Activated CD4-positive, alpha-beta T cell treated with anti-CD3 and anti-CD28 coated beads, Interleukin-2, amount 50 U/mL, for 1 hour (primary cell): ENCODE results near the gene ABR.
"Not testable (repeated sequence)": the region's sequence is repeated elsewhere in the genome, so short reads cannot be mapped to it uniquely, and the experiment has no call there.

Source experiments
- DNase-seq: peaks from one replicate; pipeline ENCODE4 v3.0.0-alpha.2; 2020

ABR gene

DNA sequence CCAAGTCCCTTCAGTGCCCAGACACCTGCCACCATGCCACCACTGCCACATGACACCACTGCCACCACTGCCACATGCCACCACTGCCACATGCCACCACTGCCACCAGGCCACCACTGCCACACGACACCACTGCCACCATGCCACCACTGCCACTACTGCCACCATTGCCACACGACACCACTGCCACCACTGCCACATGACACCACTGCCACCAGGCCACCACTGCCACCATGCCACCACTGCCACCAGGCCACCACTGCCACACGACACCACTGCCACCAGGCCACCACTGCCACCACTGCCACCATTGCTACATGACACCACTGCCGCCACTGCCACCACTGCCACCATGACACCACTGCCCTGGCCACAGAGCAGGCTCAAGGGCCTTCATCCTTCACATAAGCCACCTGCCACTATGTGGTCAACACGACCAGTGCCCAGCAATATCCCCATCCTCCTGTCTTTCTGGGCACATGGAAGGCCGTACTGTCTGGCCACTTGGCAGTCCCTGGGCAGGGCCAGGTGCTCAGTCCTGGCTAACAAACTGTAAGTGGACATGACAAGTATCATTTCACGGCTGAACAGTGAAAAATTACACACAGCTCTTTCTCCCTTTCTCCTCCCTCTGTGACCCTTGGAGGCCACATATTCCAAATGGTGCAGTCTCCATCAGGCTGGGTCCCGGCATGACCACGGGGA is 33.1 kb downstream of the ABR start:
- no peak for DNase-seq

DNA sequence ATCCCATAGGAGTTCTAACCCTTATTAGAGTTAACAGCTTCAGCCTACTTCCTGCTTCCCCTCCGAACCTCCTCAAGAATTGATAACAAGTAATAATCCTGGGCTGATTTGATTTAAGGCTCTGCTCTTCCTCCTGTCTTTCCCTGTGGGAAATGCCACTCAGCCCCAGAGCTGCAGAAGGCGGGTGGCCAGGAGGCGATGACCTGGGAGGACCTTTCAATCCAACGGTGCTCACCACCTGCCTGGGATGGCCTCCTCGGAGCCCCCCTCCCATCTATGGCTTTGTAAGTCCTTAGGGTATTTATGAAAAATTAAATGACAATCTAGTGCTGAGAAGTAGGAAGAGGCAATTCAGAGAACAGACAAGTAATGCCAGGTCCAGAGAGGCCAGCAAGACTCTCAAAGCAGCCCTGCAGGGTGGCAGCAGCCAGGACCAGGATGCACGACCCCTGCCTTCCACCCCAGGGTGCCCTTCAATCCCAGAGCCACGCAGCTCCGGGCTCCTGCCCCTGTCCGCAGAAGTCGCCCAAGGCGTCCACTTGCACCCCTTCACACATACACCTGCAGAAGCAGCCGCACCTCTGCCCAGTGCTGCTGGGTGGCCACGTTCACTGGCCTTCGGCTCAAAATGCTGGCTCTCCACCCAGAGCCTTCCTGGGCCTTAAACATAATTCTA is 34.3 kb downstream of the ABR start:
- no peak for DNase-seq

GRCh38 chr17:1144162-1144561 is 35.6 kb downstream of the ABR start:
- DNase-seq, result no peak

GRCh38 chr17:1143573-1143972 is 36.2 kb downstream of the ABR start:
- no peak for DNase-seq

DNA sequence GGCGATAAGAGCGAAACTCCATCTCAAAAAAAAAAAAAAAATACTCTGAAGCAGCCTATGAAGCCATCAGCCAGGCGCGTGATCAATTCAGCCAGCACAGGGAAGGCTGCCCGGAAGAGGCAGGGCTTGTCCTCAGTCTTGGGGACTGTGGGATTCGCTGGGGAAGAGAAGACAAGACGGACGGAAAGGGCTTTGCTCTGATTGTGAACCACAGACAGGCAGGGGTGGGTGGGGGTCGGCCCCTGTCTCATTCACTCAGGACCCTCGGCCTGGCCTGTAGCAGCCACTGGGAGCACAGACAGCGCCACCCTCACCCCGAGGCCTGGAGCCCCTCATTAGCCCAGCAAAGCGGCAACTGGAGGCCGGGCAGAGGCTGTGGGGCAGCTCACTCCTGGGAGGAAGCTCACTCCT is 37.2 kb downstream of the ABR start:
- DNase-seq, result no peak

DNA sequence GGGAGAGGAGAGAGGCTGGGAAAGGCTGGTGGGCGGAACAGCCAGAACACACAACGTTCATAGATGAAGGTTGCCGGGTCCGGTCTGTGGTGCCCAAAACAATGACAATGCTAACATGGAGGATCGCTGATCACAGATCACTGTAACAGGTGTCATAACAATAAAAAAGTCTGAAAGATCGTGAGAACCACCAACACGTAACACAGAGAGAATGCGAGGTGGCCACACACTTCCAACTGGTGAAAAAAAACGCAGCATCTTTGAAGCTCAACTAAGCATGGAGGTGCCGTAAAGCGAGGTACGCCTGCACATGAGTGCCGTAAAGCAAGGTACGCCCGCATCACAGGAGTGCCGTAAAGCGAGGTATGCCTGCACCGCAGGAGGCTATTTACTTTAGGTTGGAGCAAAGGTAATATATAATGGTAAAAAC is 42.3 kb downstream of the ABR start:
- DNase-seq, result no peak

DNA sequence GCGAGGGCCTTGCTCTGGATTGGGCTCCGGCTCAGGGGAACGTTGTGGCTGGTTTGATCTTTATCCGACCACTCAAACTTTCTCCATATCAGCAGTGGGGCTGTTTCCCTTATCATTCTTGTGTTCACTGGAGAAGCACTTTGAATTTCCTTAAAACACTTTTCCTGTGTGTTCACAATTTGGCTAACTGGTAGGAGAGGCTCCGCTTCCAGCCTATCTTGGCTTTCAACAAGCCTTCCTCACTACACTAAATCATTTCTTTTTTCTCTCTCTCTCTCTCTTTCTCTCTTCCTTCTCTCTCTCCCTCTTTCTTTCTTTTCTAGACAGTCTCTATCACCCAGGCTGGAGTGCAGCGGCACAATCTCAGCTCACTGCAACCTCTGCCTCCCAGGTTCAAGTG is 43.0 kb downstream of the ABR start:
- no peak for DNase-seq

- no peak for DNase-seq
Observed at GRCh38 chr17:1134634-1135324, 45.0 kb downstream of the ABR start.

- DNase-seq, result no peak
Observed at GRCh38 chr17:1130191-1130590, 49.6 kb downstream of the ABR start.

GRCh38 chr17:1128463-1128862 is 51.3 kb downstream of the ABR start:
- DNase-seq, result not testable (repeated sequence)

- DNase-seq, result no peak
Observed at GRCh38 chr17:1126801-1127550, 52.8 kb downstream of the ABR start.

- no peak for DNase-seq
Observed at GRCh38 chr17:1126250-1126797, 53.5 kb downstream of the ABR start.

DNA sequence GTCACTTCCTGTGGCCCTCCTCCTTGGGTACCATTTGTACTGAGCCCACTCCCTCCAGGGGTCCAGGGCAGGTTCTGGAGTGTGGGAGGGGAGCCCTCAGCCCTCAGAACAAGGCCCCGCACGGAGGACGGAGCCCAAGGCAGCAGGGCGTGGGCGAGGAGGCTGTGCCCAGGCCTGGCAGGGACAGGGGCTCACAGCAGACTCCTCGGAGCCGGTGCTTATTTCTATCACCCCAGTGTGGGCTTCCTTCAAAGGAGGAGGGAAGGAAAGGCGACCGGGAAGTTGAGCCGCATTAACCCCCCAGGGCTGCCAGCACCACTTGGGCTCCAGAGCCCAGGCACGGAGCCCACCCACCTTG is 54.0 kb downstream of the ABR start:
- DNase-seq, result no peak

DNA sequence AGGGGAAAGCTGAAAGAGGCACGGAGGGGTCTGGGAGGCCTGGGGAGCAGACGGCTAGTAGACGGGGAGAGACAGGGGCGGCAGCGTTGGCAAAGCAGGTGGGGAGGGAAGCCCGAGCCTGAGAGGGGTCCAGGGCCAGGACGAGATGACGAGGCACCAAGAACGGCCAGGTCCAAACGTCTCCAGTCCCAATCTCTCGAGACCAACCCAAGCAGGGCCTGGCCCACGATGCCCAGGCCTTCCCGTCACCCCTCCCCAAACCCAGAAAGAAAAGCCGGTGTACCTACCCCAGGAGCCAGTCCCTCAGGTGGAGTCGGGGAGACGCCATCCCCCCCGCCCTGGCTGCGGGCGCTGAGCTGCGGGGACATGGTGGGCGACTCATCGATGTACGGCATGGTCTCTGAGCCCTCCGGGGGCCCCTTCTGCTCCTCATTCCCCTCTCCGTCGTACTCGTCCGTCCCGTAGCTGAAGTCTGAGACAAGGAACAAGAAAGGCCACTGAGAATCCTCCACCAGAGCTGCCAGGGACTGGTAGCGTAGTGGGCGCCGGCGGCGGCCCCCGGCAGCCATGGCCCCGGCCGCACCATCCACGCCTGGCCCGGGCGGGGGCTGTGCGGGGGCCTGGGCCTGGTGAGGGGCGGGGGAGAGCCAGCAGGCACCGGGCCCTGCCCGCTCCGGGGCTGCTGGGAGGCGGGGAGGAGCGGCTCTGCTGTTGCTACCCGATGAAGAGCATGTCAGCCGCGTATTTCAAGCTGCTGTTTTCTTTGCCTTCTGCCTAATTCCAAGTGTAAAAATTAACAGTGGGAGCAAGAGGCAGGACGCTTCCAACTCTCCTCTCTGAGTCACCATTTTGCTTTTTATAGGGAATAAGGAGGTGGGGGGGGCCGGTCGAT is 54.6 kb downstream of the ABR start:
- DNase-seq, result no peak

DNA sequence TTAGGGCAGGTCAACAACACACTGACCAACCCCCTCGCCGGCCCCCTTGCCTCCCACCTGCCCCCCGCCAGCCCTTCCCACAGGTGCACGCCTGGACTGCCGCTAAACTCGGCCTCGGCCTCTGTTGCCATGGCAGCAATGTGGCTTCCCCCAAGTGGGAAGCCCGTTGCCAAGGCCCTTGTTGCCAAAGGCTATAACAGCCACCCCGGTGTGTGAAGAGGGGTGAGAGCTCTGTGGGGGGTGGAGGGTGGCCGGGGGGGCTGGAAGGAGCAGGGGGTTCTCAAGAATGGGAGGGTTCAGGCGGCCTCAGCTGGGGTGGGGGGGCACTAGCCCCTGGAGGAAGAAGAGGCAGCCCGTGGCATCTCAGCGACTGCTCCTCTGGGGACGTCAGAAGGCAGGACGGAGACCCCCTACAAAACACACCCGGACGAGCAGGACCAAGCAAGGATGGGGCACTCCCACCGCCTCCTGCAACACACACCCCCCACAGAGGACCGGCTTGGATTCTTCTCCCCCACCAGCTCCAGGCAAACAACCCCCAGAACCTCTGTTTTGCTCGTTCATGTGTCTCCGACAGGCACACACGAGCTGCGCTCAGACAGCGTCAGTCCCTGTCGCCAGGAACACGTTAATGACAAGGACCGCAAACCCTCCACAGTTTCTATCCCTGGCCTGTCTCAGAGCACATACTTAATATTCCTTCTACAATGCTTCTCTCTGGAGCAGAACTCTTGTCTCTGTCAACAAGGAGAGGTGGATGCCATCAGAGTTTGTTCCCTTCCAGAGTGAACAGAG is 55.7 kb downstream of the ABR start:
- no peak for DNase-seq

GRCh38 chr17:1123393-1123831 is 56.4 kb downstream of the ABR start:
- no peak for DNase-seq

- DNase-seq, result peak; percentile 82
Observed at GRCh38 chr17:1122533-1123392, 57.0 kb downstream of the ABR start.

DNA sequence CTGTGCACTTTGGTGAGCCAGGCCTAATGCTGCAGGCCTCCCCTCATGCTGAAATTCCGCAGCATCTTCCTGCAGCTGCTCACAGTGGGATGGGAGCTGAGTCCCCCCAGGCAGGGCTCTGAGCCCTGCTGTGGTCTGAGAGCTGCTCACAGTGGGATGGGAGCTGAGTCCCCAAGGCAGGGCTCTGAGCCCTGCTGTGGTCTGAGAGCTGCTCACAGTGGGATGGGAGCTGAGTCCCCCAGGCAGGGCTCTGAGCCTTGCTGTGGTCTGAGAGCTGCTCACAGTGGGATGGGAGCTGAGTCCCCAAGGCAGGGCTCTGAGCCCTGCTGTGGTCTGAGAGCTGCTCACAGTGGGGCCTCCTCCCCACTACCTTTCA is 58.4 kb downstream of the ABR start:
- DNase-seq, result not testable (repeated sequence)

DNA sequence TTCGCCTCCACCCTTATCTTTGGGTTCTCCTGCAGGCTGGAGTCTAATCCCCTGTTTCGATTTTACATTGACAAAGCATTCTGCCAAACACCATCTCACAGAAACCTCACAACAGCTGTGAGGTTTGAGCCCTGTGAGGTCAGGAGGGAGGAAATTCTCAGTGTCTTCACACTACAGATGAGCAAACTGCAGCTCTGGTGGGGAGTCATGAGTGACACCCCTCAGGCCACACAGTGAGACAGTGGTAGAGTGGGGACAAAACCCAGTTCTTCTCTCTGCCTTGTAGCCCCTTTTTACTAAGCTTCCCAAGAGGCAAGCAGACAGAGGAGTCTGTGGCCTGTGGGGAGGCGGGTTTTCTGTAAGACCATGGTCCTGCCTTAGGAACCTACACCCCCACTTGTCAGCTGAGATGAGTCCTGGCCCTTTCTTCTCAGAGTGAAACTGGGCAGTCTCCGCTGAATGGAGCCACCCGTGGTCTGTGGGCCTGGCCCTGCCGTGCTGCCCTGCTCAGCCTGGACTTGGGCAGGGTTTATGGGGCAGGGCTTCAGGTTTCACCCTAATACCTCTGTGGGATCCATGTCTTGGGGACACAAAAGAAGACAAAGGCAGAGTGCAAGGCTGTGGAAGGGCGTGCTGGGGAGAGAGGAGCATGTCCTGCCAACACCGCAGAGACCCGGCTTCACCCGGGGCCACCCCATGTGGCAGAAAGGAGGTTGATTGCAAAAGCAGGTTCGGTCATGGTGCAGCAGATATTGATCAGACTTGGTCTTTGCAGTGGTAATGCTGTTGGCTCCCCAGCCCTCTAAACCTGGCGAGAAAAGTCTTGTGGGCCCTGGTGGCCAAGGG is 59.0 kb downstream of the ABR start:
- no peak for DNase-seq
